IPS-11a (cell line): ENCODE results near the gene BNIP1.

ENCODE experiments used
- H3K4me3 ChIP-seq: one replicate; pipeline ENCODE4 v1.5.1; 2013; ENCODE audit warnings: low read depth, low read length, control low read depth

Gene BNIP1

DNA sequence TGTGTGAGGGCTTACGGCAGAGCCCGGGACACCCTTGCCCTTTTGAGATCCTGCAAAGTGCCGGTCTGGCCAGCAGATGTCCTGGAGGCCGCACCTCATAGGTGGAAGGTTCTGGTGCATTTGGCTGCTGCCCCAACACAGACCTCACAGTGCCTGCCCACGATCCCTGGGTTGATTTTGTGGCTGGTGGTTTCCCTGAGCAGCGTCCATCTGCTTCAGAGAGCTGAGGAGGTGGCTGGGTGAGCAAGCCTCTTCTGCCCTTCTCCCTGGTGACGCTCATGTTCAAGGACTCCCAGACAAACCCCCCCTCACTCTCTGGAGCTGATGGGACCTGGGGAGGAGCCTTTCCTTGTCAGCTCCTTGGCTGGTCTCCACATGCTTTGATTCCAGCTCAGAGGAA is 18.9 kb downstream of the BNIP1 start:
- no peak overlapping the region for H3K4me3 ChIP-seq

DNA sequence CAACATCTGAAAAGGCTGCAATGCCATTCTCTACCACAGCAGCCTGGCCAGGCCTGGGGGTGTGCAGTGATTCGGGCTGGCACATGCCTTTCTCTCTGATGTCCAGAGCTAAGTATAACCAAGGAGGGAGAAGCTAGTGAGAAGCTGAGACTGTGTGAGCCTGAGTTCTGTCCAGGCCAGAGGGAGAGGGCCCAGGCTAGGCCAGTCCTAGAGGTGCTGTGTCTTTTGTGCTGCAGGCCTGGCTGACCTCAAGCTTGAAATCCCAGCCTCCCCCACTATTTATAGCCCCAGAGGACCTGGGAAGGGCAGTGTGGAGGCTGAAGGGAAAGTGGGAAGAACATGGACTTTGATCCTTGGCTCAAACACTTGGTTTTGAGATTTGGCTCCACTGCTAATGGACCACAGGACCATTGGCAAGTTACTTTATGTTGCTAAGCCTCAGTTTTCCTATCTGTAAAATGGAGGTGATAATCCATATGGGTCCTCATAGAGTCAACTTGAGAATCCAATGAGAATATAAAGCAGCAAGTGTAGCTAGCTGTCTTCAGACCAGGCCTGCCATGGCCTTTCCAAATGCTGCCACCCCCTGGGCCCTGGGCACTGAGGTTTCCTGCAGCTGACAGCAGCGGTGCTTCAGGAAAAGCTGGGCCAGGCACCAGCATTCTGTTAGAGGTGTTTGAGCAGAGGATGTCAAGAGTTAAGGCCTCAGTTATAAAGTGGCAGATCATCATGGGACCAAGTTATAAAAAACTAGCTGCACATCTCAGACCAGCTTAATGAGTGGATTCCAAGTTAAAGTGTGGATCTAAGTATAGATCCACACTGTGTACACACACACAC is 21.1 kb downstream of the BNIP1 start:
- H3K4me3 ChIP-seq: no peak overlapping the region

DNA sequence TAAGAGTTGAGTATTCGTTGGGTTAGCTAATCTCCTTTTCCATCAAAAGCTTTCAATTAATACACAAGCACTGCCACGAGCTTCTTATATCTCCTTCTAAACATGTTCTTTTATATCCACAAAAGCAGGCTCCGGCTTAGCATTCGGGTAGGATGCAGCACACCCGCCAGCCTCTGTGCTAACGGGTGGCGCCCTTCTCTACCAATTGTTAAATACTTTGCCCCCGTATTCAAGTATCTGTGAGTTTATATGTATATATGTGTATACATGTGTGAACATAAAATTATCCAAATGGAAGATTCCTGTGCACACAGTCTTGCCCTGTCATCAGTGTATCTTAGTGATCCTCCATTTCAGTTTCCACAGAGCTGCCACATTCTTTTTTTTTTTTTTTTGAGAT is 27.8 kb downstream of the BNIP1 start:
- H3K4me3 ChIP-seq: no peak overlapping the region

DNA sequence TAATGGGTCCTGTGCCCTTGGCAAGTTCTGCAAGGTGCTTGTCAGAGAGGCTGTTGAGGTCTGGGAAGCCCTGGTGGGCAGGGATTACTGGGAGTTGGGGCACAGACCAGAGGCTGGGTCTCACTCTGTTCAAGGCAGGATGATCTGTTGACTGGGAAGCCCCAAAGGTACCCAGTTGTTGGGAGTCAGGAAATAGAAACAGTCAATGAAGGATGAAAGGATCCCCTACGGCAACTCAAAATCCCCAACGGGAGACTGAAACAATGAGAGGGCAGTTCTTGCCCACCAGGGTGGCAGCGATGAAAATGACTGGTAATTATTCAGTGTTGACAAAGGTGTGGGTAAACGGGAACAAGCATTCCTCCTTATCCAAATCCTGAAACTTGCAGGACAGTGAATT is 31.2 kb downstream of the BNIP1 start:
- H3K4me3 ChIP-seq: no peak overlapping the region

DNA sequence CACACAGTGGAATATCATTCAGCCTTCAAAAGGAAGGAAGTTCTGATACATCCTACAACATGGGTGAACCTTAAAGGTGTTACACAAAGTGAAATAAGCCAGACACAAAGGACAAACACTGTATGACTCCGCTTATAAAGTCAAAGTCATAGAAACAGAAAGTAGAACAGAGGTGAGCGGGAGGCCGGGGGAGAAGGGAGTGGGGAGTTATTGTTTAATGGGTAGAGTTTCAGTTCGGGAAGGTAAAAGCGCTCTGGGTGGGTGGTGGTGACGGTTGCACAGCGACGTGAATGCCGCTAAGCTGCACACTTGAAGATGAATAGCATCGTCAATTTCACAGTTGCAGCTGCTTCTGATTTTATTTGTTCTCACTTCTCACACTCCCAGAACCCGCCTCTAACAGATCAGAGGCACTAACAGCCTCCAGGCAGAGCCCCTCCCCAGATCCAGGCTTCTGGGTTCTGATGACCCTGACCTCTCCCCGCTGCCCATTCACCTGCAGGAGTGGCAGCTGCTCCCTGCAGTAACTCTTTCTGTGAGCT is 34.1 kb downstream of the BNIP1 start:
- H3K4me3 ChIP-seq: no peak overlapping the region

DNA sequence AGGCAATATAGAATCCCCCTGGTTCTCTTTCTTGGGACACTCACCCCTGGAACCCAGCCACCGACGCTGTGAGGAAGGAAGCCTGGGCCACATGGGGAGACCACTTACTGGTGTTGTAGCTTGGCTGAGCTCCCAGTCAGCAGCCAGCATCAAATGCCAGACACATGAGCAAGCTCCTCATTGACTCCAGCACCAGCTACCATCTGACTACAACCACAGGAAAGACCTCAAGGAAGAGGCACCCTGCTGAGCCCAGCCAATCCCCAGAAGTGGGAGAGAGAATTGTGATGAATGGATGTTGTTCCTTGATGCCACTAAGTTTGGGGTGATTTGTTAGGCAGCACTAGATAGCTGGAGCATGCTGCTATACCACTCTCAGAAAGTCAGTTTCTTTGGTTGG is 36.0 kb downstream of the BNIP1 start:
- H3K4me3 ChIP-seq: no peak overlapping the region

DNA sequence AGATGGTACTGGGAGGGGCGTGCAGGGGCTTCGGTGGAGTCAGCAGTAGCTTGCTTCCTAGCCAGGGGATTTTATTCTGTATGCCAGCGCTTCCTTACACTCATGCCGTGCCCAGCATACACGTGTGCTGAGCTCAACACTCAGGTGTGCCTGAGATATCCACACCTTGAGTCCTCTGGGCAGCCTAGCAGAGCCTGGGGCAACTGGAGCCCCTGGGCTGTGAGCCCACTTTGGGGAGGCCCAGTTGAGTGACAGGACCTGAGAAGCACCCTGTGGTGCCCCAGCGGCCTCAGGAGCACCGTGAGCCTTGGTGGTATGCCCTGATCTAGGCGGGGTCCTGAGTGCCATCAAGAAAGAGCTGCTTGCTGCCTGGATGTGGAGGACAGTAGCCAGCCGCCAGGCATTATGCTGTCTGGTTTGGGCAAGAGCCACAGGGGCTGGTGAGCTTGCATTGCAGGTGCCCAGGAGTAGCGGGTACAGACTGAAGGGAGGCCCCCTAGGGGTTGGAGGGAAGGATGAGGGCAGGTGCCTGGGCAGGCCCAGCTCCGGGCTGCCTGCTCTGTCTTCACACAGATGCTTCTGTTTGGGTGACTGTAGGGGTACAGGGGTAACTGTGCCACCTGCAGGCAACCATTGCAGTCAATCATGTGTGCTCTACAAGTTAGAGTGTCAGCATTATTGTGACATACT is 42.9 kb downstream of the BNIP1 start:
- H3K4me3 ChIP-seq: no peak overlapping the region

DNA sequence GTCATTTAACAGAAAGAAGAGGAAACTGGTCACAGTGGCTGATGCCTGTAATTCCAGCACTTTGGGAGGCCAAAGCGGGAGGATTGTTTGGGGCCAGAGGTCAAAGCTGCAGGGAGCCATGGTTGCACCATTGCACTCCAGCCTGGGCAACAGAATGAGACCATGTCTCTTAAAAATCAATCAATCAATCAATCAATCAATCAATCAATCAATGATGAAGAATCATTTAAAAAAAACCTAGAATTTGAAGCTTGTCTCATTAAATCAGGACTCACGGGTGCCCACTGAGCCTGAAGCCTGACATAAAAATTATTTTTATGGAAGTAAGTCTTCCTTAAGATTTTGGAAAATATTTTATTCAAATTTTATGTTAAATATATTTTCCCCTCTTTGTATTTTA is 43.9 kb downstream of the BNIP1 start:
- no peak overlapping the region for H3K4me3 ChIP-seq

DNA sequence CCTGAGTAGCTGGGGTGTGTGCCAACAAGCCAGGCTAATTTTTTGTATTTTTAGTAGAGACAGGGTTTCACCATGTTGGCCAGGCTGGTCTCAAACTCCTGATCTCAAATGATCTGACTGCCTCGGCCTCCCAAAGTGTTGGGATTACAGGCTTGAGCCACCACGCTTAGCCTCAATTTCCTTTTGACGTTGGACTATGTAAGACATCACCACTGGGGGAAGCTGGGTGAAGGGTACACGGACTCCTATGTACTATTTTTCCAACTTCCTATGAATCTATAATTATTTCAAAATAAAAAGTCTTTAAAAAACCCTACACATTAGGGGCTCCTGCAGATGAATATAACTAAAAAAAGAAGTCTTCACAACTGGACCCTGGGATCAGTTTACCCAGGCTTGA is 46.7 kb downstream of the BNIP1 start:
- H3K4me3 ChIP-seq: no peak overlapping the region

DNA sequence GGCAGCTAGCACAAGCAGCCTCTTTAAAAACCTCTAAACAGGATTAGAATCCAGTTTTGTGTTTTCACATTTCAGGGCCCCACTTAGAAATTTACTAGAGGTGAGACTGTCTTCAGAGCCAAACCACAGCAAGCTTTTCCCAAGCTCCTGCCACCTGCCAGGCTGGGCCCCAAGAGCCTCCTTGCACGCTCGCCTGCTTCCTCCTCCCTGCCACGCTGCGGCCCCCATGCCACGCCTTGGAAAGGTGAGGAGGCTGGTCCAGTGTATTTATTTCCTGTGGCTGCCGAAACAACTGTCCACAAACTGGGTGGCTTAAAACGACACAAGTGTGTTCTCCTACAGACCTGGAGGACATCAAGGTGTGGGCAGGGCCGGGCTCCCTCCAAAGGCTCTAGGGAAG is 47.2 kb downstream of the BNIP1 start:
- H3K4me3 ChIP-seq: no peak overlapping the region

DNA sequence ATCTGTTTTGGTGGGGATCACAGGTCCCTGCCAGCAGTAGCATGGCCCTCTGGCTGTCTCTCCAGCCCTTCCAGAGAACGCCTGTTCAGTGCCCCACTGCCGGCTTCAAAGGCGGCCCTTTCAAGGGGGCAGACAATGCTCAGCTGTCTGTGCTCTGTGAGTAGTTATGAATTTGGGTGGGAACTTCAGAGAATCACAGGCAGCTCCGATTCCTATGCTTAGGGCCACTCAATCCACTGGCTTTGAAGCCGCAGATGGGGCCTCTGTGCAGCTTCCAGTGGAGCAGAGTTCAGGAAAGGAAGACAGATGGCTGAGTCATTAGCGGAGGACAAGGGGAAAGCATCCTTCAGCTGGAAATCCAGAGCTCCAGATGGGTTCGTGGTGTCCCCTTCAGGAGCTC is 48.2 kb downstream of the BNIP1 start:
- no peak overlapping the region for H3K4me3 ChIP-seq

DNA sequence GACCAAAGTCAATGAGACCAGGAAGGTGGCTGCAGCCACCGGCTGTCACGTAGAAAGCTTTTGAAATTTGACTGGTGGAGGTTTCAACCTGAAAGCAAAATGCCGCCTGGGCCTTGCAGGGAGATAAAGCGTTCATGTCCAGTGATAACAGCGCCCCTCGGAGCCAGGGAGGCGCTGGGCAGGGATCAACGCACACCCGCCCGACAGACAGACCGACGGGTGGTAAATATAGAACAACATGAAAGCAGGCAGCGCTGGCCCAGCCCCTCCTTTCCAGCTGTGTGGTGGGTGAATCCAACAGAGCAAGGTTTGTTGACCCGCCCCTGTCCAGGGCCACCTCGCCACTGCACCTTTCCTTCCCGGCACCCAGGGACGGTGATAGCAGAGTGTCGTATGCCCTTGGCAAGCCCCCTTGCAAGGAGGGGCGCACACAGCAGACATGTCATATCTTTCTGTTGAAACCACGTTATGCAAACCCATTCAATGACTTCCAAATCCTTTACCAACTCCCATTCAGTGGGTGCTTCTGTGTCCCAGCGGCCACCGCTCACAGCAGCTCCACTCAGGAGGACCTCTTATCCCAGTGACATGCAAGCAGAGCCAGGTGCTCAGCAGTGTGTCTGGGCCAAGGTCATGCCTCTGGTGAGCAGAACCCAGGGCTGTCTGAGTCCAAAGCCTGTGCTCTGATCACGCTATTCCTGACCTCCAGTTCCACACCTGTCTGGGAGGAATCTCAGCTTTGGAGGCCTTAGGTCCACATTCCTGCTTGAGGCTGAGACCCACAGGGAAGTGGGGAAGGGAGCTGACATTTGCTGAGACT is 52.0 kb downstream of the BNIP1 start:
- H3K4me3 ChIP-seq: no peak overlapping the region

DNA sequence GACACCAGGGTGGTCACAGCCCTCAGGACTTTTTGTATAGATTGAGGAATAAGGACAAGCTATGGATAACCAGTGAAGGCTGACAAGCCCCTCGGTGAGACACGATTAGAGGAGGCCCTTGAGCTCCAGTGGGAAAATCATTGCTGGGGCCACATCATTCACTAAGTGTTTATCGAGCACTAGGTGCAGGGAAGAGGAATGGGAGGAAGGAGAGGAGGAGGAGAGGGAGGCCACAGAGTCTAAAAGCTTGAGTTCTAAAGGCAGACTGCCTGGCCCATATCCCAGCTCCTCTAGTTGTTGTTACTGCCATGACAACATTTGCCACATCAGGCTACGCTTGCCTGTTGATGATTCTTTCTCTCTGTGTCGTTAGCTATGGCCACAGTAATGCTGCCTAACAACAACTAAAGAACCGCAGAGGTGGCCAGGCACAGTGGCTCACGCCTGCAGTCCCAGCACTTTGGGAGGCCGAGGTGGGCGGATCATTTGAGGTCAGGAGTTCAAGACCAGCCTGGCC is 53.1 kb downstream of the BNIP1 start:
- no peak overlapping the region for H3K4me3 ChIP-seq

DNA sequence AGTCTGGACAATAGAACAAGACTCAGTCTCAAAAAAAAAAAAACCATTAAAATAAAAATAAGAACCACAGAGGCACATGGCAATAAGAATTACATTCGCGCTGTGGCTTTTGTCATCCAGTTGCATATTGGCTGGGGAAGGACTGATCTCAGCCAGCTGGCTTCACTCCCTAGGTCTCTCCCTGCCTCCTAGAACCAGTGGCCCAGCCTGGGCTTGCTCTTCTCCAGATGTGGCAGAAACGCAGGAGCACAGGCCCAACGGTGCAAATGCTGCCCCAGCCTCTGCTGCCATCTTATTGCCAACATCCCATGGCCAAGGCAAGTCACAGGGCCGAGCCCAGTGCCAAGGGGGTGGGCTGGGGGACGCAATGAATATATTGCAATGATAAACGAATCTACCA is 53.7 kb downstream of the BNIP1 start:
- no peak overlapping the region for H3K4me3 ChIP-seq

DNA sequence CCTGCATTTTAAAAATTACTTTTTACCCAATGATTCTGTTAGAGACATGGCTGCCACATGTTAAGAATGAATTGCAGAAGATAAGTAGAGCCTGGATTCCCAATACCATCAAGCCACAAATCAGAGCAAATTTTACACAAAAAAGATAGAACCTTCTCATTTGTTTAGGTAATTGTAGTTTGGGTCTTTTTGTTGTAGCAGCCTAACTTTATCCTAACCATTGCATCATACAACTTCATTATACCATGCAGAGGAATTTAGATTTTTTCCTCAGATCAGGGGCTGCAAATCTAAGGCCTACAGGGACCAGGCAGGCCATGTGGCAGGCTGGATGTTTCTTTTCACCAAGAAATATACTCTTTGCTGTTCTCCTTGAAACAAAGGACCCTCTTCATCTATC is 56.0 kb downstream of the BNIP1 start:
- H3K4me3 ChIP-seq: no peak overlapping the region

DNA sequence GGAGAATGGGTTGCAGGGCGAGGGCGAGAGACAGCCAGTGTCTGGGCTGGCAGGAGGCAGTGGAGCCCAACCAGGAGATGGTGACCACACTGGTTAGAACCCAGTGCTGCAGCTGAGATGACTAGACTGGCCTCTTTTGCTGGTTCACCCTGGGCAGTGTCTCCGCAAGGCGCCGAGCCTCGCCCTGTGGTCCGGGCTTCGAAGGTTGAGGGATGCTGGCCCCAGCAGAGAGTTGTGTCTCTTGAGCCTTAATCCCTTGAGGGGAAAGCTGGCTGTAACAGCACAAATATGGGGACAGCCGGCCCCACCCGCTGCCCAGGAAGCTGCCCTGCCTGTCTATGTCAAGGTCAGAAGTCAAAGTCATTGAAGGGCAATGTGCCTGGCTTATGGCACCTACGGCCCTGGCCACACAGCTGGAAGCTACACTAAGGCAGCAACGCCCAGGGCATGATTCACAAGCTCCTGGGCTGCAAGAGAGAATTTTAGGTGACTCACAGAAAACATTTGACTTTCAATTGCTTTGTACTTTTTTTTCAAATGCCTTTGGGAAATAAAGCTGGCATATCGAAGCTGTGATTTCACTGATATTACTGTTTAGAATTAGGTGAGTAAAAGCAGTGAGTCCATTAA is 57.4 kb downstream of the BNIP1 start:
- H3K4me3 ChIP-seq: no peak overlapping the region

DNA sequence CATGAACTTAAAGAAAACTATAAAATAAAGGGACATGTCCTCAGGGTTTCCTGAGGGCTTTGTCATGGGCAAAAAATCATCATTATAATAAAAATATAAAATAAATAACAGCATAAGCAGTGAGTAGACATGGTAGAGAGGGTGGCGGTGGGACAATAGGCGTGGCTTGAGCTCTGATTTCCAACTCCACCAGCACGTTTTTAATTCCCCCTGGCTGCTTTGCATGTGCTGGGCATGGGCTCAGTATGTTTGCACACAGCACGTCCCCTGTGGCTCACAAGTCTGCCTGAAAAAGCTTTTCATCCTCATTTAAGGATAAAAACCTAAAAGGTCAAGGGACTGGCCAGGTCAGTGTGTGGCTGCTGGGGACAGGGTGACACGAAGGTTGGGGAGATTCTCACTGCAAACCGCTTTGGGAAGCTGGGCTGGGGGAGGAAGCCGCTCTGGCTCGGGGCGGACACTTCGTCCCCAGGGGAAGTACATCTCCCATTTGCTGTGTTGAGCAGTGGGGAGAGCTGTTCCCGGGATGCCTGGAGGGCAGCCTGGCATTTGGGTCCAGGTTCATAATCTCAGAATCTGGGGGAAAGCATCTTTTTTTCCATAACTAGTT is 58.0 kb downstream of the BNIP1 start:
- H3K4me3 ChIP-seq: no peak overlapping the region

DNA sequence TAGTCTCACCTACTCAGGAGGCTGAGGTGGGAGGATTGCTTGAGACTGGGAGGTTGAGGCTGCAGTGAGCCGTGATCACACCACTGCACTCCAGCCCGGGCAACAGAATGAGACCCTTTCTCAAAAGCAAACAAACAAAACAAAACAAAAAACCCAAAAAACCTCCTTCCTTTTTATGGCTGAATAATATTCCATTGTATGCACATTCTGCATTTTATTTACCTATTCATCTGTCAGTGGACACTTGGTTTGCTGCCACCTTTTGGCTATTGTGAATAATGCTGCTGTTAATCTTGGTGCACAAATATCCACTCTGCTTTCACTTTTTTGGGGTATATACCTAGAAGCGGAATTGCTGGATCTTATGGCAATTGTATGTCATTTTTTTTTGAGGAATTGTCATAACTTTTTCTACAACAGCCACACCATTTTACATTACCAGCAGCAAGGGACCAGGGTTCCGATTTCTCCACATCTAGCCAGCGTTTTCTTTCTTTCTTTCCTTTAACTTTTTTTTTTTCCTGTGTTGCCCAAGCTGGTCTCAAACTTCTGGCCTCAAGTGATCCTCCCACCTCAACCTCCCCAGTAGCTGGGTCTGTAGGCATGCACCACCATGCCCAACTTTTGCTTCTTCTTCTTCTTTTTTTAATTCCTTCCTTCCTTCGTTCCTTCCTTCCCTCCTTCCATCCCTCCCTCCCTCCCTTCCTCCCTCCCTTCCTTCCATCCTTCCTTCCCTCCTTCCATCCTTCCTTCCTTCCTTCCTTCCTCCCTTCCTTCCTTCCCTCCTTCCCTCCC is 60.1 kb downstream of the BNIP1 start:
- H3K4me3 ChIP-seq: no peak overlapping the region

DNA sequence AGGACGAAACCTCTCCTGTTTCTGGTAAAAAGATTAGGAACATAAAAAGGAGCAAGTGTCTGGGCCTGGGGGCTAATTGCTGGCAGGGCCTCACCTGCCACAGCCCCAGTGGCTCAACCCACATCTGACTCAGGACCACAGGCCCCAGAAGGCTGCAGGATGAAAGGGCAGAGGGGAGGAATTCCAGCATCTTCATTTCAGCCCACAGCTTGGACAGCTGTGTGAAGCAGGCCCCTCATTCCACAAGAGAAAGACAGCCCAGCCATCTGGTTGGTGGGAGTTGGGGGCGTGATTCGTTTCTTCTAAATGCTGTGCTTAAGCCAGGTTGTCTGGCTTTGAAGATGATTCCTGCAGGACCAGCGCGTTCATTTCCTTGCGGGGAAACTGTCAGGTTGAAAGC is 61.6 kb downstream of the BNIP1 start:
- H3K4me3 ChIP-seq: no peak overlapping the region

DNA sequence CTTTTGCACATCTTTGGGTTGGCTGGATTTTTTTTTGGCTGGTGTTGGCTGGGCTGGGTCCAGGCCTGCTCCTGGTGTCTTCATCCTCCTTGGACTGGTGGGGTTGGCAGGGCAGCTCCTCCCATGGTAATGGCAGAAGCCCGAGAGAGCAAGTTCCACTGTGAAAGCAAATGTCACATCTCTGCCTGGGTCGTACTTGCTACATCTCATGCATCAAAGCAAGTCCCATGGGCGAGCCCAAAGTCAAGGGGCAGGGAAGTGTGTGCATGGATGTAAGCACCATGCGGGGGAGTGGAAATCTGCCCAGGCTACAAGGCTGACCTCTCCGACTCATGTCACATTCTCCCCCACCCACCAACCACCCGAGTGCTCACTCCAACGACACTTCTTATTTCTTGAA is 64.0 kb downstream of the BNIP1 start:
- H3K4me3 ChIP-seq: no peak overlapping the region
